ENCODE data around the gene GPBP1L1.

DNA sequence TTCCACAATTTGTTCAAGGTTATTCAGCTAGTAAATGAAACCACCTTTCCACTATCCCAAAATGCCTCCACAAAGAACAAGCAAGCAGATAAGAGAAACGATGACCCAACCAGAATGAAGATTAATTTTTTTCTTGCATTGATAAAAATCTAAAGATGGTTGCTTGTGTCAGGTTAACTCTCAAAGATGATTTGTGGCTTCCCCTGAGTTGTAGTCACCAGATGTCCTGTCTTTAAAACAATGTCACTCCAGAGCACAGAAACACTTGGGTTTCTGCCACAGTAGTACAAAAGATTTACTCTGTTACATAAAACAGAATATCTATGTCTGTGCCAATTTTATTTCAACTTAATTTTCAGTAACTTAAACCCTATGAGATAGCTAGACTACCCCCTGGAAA, 51.1 kb downstream of the GPBP1L1 start:
- TF ChIP-seq, protein P1, sequence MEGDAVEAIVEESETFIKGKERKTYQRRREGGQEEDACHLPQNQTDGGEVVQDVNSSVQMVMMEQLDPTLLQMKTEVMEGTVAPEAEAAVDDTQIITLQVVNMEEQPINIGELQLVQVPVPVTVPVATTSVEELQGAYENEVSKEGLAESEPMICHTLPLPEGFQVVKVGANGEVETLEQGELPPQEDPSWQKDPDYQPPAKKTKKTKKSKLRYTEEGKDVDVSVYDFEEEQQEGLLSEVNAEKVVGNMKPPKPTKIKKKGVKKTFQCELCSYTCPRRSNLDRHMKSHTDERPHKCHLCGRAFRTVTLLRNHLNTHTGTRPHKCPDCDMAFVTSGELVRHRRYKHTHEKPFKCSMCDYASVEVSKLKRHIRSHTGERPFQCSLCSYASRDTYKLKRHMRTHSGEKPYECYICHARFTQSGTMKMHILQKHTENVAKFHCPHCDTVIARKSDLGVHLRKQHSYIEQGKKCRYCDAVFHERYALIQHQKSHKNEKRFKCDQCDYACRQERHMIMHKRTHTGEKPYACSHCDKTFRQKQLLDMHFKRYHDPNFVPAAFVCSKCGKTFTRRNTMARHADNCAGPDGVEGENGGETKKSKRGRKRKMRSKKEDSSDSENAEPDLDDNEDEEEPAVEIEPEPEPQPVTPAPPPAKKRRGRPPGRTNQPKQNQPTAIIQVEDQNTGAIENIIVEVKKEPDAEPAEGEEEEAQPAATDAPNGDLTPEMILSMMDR (IDR thresholded peaks at IDR 0.05; ENCODE audit: poor library complexity) = no peak
- no peak for TF ChIP-seq EZH2phosphoT487 (IDR thresholded peaks at IDR 0.05; ENCODE audit: low read depth, severe bottlenecking, unreplicated experiment)
- TF ChIP-seq EZH2 (IDR thresholded peaks at IDR 0.05; ENCODE audit: borderline replicate concordance) = no peak

Data from hepatocyte (in vitro differentiated cells).